HG03432 (cell line): ENCODE measurements around the gene CPZ.

Experiments used
- ATAC-seq: cut with Tn5 transposase; IDR thresholded peaks from one replicate; pipeline ENCODE4 v1.9.1; 2021; ENCODE audit warnings: mild to moderate bottlenecking, moderate library complexity; ENCODE audit not compliant: unreplicated experiment

CPZ gene

DNA sequence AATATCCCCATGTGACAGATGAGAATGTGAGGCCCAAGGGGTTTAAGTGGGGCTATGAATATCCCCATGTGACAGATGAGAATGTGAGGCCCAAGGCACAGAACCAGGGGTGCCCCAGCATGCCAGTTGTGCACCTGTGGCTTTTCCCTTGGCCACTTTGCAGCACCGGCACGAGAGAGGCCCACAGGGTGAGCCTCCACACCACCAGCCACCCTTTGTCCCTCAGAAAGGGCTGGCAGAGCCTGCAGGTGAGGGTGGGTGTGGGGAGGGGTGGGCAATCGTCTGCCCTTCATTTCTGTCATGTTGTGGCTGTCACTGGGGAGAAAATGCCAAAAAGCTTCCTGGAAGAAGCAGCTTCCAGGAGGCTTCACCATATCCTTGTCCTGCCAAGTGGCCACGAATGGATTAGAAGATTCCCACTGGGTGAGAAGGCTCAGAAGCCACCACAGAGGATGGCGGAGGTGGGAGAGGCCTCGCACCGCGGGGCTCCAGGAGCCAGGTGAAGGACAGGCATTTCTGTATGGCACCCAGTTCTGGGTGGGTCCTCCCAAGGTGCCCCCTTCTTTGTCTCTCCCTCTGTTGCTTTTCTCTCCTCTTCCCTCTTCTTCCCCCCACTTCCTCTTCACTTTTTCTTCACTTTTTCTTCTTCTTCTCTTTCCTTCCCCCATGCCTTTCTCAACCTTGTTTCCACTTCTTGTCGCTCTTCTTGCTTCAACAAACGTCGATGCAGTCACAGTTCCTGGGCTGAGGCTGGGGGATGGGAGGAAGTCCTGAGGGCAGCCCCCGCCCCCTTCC is 12.8 kb upstream of the CPZ start:
- no peak for ATAC-seq

- ATAC-seq: no peak
Observed at GRCh38 chr4:8580321-8581093, 12.1 kb upstream of the CPZ start, which contains the start of gene GPR78. Gene GPR78, plus strand, starts transcription at chr4:8580392. Its CDS starts 591 bp downstream, at chr4:8580983.

GRCh38 chr4:8581094-8581861 is 11.3 kb upstream of the CPZ start:
- no peak for ATAC-seq

DNA sequence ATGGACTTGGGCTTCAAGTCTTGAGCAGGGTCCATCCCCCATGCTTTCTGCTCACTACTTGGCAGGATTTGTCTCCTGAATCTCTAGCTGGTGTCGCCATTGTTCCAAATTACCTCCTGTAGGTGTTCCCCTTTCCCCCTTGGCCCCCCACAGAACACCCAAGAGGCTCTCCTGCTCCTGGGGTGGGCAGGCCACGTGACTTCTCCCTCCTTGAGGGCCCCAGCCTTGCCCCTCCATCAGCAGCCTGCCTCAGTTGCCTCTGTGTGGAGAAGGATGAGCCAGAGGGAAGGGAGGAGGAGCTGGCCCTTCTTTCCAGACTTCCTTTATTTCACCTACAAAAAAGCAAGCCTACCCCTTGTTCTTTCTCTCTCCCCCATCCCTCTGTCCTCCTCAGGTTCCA is 10.5 kb upstream of the CPZ start:
- no peak for ATAC-seq

GRCh38 chr4:8582436-8582835 is 10.1 kb upstream of the CPZ start:
- ATAC-seq: no peak

DNA sequence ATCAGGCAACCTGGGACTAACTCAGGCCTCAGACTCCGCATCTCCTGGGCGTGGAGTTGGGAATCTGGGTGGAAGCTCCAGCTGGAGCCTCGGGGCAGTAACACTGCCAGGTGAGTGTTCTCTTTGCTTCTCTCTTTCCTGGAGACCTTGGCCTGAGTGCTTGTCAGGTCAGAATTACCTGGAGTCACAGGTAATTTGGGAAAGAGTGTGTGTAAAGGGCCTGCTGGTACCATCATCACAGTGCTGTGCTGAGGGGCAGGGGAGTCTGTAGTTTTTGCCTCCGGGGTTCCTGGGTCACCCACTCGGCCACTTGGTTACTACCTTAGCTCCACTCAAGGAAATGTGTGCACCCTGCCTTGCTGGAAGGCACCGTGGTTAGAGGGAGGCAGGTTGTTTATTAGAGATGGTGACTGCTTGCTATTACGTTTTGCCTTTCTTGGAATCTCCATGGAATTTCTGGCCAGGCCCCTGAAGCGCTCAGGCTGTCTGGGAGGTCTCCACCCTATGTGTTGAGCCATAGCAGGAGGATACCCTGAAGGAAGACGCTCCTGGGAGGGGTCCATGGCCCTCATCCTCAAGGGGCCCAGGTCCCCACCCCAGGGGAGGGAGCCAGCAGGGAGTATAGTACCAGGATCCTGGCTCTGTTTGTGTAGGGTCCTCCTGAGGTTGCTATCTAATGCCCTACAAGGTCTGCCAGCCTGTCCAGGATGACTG is 9.5 kb upstream of the CPZ start:
- ATAC-seq: no peak

- ATAC-seq: no peak
Observed at GRCh38 chr4:8583655-8584025, 8.9 kb upstream of the CPZ start.

GRCh38 chr4:8585186-8585585 is 7.4 kb upstream of the CPZ start:
- no peak for ATAC-seq

DNA sequence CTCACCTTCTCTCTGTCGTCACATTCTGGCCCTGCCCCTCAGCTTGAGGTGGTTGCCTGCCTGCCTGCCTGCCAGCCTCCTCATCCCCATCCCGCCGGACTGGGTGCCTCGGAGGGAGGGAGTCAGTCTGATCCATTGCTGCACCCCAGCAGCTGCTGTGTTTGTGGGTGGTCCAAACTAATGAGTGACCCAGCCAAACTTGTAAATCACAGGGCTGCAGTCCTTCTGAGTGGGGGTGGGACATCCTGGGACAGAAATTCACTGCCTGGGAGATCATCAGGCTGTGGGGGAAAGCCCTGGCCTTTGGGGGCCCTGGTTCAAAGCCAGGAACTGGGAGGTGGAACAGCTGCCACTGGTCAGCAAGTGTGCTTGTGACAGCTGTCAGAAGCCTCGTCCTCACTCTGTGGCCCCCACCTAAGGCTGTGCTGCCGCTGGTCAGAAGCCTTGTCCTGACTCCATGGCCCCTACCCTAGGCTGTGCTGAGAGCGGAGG is 6.8 kb upstream of the CPZ start:
- ATAC-seq: no peak

GRCh38 chr4:8586246-8586645 is 6.3 kb upstream of the CPZ start:
- ATAC-seq: no peak

GRCh38 chr4:8586671-8587468 is 5.7 kb upstream of the CPZ start:
- ATAC-seq: no peak

DNA sequence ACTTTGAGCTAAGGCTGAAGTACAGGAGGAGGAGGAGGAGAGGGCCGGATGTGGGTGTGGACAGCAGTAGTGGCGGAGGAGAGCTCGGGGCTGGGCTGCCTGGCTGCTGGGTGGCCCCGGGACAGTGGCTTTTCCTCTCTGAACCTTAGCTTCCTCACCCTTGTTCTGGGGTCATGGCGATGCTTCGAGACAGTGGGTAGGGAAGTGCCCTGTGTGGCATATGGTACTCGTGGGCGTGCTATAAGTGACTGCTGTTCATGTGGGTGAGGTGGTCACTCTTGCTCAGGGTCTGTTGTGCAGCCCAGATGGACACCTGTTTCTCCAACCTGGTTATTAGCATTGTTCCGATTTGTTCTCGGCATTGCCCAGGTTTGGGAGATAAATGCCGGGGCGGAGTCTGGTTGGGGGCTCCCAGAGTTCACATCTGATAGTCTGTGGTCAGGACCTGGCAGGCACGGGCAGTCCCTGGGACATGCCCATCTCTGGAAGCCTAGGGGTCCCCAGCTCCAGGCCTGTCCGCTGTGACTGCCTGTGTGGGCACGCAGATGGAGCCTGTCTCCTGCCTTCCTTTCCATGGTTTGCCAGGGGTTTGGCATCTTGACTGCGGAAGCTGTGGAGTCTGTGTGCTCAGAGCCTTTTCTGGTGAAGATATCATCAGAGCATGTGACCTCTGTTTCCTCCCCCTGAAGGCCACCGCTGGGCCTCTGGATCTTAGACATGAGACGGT is 4.9 kb upstream of the CPZ start:
- no peak for ATAC-seq

DNA sequence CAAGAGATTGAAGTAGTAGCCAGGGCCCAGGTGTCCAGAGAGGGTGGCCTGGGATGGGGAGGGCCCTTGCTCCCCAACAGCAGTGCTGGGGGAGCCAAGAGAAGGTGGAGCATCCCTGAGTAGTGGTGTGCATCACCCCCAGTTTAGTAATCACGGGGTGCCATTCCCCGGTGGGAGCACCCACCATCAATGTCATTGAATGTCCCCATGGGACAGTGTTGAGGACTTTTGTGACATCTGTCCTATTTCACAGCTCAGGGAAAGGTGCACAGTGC is 4.4 kb upstream of the CPZ start:
- ATAC-seq: no peak

DNA sequence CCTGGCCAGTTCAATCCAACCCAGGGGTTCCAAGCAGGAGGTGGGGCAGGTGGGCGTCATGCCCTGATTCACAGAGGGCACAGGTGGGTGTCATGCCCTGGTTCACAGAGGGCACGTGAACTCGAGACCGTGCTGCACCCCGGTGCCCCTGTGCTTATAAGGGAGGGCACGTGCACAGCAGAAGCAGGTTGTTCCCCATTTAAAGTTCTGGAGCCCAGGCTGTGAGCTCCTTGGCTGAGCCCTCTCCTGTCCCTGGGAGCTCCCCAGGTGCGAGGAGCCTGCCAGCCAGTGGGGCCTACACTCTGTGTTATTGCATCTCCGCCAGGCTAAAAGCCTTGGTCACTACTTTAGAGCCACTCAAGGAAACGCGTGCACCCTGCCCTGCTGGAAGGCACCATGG is 3.2 kb upstream of the CPZ start:
- ATAC-seq: no peak

GRCh38 chr4:8589823-8590545 is 2.6 kb upstream of the CPZ start:
- ATAC-seq: no peak

DNA sequence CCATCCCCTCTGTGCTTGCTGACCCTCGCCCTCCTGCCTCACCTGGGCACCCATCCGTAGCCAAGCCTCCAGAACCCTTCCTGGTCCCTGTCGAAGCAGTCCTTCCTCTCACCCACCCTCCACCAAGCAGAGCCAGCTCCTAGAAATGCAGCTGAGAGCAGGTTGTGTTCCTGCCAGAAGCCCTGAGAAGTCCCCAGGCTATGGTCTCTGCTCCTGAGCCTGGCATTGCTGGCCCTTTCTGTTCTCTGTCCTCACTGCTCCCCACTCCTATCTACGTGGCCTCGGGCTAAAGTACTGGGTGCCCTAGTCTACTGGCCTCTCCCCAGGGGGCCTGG is 2.1 kb upstream of the CPZ start:
- ATAC-seq: no peak

DNA sequence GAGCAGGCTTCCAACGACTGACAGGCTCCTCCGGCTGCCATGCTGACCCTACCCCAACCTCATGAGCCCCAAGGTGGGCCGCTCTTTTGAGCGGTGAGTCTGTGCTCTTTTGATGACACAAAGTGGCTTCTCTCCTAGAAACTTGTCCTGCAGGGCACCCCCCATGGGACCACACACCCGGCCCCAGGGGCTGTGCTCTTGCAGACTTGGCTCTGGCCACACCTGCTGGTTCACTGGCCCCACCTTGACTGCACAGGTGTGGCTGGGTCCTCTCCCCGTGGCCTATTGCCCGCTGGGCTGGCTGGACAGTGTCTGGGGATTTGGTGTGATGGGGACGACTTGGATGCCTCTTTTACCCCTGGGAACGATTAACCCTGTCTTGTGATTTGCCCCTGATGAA is 1.5 kb upstream of the CPZ start:
- no peak for ATAC-seq

GRCh38 chr4:8591626-8592365 is 769 bp upstream of the CPZ start:
- ATAC-seq: no peak
